ENCODE data around the gene MSX1.

The MSX1 gene

GRCh38 chr4:4890574-4891255 is 31.2 kb downstream of the MSX1 start:
- DNase-seq (ENCODE audit: insufficient read length, low spot score) = no peak
- FAIRE-seq = no peak

- no peak for FAIRE-seq
- DNase-seq (ENCODE audit: insufficient read length, low spot score) = no peak
Measured at GRCh38 chr4:4893721-4894120, 34.3 kb downstream of the MSX1 start.

GRCh38 chr4:4899202-4899925 is 39.9 kb downstream of the MSX1 start:
- FAIRE-seq (no peak), DNase-seq (ENCODE audit: insufficient read length, low spot score) (no peak)

GRCh38 chr4:4901877-4902276 is 42.4 kb downstream of the MSX1 start:
- no peak for DNase-seq (ENCODE audit: insufficient read length, low spot score)
- FAIRE-seq = no peak

- DNase-seq (ENCODE audit: insufficient read length, low spot score) (no peak), FAIRE-seq (no peak)
Measured at GRCh38 chr4:4912155-4912554, 52.7 kb downstream of the MSX1 start.

GRCh38 chr4:4913147-4913561 is 53.7 kb downstream of the MSX1 start:
- FAIRE-seq (no peak), DNase-seq (ENCODE audit: insufficient read length, low spot score) (no peak)
